ENCODE measurements around the gene CD99L2. TPM values are rescaled to one million over a fixed set of nuclear protein-coding genes. Genes with fewer than 3 reads are reported as not detected.
"Not testable (repeated sequence)": the region's sequence is repeated elsewhere in the genome, so short reads cannot be mapped to it uniquely, and the experiment has no call there.

CD99L2 gene
- total RNA-seq, 2 experiments from 2014 or later, result 12.6 to 14.3 TPM

DNA sequence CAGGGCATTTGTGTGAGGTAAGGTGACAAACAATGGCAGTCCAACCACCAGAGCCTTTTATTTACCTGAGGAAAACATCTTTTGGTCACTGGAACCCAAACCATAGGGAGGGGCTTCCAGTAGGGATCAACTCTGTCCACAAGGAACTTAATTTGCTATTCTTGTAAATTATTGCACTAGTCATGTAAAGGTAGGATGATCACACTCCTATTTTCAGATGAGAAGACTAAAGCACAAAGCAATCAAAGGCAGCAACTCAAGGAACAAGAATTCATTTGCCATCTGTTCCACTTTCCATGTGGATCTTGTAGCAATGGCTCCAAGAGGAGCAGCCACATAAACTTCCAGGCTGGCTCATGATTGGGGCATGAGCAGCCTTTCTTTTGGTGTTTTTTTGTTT lies 35.3 kb downstream of the CD99L2 start:
- POLR2A ChIA-PET, result no interaction called here
- CTCF ChIA-PET, result no interaction called here

DNA sequence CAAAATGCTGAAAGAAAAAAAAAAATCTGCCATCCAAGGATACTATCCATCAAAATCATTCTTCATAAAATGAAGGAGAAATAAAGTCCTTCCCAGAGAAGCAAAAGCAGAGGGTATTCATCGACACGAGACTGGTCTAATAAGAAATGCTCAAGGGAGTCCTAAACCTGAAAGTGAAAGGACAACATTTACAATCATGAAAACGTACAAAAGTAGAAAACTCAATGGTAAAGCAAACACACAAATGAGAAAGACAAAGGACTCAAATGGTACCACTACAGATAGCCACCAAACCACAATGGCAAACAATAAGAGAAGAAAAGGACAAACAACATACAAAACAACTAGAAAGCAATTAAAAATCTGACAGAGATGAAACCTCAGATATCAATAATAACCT lies 41.0 kb downstream of the CD99L2 start:
- CTCF ChIA-PET, result no interaction called here
- POLR2A ChIA-PET, result no interaction called here

GRCh38 chrX:150856785-150857184 lies 41.7 kb downstream of the CD99L2 start:
- POLR2A ChIA-PET, result no interaction called here
- CTCF ChIA-PET, result no interaction called here

DNA sequence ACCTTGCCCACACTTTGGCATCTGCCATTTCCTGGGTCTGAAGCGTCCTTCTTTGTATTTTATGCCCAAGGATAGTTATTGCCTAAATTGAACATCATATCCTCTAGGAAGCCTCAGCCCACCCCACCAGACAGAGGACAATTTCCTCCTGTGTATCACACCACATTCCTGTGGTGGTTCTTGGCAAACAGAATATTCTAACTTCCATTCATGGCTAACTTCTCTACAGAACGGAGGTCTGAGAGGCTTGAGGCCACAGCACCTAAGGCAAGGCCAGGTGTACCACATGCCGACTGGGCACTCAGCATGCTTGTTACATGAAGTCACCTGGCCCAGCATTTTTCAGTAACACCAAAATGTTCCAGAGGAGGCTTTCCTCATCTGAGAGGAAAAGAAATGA lies 42.4 kb downstream of the CD99L2 start:
- ChIA-PET POLR2A (no interaction called here), CTCF (no interaction called here)

DNA sequence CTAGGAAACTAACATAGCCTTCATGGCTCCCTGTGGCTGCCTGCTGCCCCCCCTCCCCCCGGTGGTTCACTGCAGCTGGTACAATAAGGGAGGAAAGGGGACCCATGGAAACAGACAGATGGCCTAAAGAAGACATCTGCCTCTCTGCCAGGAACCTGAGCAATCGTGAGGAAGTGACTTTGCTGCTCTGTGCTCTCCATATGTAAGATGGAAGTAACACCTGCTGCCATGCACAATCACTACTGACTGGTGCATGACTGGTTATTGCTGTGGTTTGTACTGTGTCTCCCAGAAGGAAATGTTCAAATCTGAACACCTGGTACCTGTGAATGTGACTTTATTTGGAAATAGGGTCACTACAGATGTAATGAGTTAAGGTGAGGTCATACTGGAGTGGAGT lies 43.6 kb downstream of the CD99L2 start:
- CTCF ChIA-PET, result no interaction called here

GRCh38 chrX:150849996-150850720 lies 48.3 kb downstream of the CD99L2 start:
- CTCF ChIA-PET, result no interaction called here

More for the DNA sequence above, 43.6 kb downstream of the CD99L2 start:
- POLR2A ChIA-PET, result no interaction called here

DNA sequence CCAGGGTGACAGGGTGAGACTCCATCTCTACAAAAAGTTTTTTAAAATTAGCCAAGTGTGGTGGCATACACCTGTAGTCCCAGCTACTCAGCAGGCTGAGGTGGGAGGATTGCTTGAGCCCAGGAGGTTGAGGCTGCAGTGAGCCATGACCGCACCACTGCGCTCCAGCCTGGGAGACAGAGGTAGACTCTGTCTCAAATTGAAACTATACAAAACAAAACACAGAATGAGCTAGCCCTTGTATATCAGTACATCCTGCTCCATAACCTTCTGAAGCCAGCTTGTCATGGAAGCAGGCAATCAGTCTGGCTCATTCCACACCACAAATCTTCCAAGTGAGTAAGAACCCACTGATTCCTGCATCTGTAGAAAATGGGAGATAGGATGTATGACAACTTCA lies 49.0 kb downstream of the CD99L2 start:
- POLR2A ChIA-PET, result no interaction called here
- CTCF ChIA-PET, result no interaction called here

More at GRCh38 chrX:150849996-150850720, 48.3 kb downstream of the CD99L2 start:
- POLR2A ChIA-PET, result no interaction called here

DNA sequence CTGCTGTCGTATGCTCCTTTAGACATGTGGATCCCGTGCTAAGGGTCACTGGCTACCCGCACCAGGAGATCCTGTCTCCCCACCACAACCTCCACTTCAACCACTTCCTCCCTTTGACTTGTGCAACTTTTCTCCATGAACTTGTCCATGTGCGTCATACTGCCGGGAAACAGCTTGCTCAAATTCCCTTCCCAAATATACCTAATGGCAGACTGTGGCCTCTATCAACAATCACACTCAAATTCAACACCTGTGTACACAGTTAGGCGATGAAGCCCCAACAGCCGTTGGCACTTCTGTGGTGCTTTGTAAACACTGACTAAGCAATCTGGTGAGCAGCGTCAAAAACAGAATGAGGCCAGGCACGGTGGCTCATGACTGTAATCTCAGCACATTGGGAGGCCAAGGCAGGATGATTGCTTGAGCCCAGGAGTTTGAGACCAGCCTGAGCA lies 49.5 kb downstream of the CD99L2 start:
- CTCF ChIA-PET, result no interaction called here
- POLR2A ChIA-PET, result no interaction called here

- POLR2A ChIA-PET, result no interaction called here
Observed at GRCh38 chrX:150847088-150847487, 51.4 kb downstream of the CD99L2 start.

GRCh38 chrX:150846130-150846529 lies 52.3 kb downstream of the CD99L2 start:
- POLR2A ChIA-PET, result no interaction called here
- CTCF ChIA-PET, result no interaction called here

More at GRCh38 chrX:150847088-150847487, 51.4 kb downstream of the CD99L2 start:
- CTCF ChIA-PET, result no interaction called here

- ChIA-PET CTCF (no interaction called here), POLR2A (no interaction called here)
Observed at GRCh38 chrX:150845091-150845490, 53.4 kb downstream of the CD99L2 start.

DNA sequence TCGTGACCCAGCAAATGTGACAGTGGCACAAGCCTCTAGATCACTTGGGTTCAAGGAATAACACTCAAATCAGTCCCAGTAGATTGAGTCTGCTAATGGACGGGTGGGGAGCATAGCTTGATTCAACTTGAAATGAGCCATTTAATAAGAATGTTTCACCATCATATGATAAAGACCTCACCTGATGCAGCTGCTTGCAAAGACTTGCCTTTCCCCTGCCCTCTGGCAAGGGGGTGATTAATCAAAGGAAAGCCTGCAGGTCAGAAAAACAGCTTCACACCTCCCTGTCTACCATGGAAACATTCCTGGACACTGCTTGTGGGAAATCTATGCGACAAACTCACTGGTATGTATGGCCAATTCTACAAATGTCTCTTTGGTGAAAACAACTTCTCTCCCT lies 54.5 kb downstream of the CD99L2 start:
- CTCF ChIA-PET, result no interaction called here

DNA sequence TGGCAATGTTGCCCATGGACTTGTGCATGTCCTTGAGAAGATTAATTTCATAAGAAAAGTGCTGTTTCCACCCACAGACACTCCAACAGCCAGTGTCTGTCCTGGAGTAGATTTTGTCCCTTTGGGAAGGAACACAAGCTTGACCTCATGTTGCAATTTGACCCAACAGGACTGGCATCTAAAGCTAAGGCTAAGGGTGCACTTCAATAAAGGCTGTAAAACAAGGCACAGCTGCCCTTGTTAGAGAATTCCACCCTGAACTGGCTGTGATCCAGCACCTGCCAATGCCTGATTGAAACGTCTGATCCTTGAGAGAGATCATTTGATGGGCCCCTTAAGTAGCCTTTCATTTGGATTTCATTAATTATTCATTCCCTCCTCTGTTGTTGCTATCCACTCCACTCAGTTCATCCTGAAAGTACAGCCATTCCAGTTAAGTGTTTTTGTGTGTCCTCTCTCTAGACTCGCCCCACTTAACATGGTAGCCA lies 56.2 kb downstream of the CD99L2 start:
- POLR2A ChIA-PET, result no interaction called here

More for the DNA sequence above, 54.5 kb downstream of the CD99L2 start:
- POLR2A ChIA-PET, result no interaction called here

GRCh38 chrX:150841456-150842197 lies 56.8 kb downstream of the CD99L2 start:
- CTCF ChIA-PET, result no interaction called here
- POLR2A ChIA-PET, result no interaction called here

More for the DNA sequence above, 56.2 kb downstream of the CD99L2 start:
- CTCF ChIA-PET, result no interaction called here

DNA sequence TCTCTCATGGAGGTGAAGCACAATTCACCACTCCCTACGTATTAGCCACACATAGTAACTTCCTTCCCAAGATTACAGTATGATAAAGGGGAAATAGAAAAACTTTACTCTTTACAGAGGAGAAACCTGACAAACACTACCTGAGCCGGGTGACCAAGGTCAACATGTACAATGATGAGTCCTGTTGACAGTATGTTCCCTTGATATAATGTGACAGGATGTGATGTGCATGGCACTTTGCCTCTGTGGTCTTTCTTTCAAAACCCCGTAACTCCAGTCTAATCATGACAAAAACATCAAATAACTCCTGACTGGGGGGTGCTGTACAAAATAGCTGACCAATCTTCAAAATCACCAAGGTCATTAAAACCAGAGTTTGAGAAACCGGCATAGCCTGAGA lies 60.6 kb downstream of the CD99L2 start:
- POLR2A ChIA-PET, result interaction anchor here (0.7 kb wide), 1 partner anchor 63 kb away, joined by 3 read pairs; no protein-coding TSS in a partner anchor

GRCh38 chrX:150834695-150835094 lies 63.8 kb downstream of the CD99L2 start:
- CTCF ChIA-PET, result no interaction called here
- POLR2A ChIA-PET, result no interaction called here

More for the DNA sequence above, 60.6 kb downstream of the CD99L2 start:
- CTCF ChIA-PET, result interaction anchor here (0.7 kb wide), 1 partner anchor 163 kb away, joined by 4 read pairs; no protein-coding TSS in a partner anchor

DNA sequence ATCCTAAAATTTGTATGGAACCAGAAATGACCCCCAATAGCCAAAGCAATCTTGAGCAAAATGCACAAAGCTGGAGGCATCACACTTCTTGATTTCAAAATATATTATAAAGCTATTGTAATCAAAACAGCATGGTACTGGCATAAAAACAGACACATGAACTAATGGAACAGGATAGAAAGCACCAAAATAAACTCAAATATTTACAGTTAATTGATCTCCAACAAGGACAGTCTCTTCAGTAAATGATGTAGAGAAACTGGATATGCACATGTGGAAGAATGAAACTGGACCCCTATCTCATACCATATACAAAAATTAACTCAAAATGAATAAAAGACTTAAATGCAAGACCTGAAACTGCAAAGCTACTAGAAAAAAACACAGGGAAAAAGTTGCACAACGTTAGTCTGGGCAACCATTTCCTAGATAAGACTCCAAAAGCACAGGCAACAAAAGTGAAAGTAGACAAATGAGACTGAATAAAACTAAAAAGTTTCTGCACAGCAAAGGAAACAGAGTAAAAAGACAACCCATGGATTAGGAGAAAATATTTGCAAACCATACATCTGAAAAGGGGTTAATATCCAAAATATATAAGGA lies 64.9 kb downstream of the CD99L2 start:
- ChIA-PET POLR2A (no interaction called here), CTCF (no interaction called here)

GRCh38 chrX:150831863-150832262 lies 66.6 kb downstream of the CD99L2 start:
- ChIA-PET POLR2A (no interaction called here), CTCF (no interaction called here)

GRCh38 chrX:150828785-150829184 lies 69.7 kb downstream of the CD99L2 start:
- ChIA-PET CTCF (no interaction called here), POLR2A (no interaction called here)

- POLR2A ChIA-PET, result not testable (repeated sequence)
Observed at GRCh38 chrX:150824352-150824751, 74.1 kb downstream of the CD99L2 start.

GRCh38 chrX:150823826-150824225 lies 74.6 kb downstream of the CD99L2 start:
- CTCF ChIA-PET, POLR2A ChIA-PET: not testable (repeated sequence)

More at GRCh38 chrX:150824352-150824751, 74.1 kb downstream of the CD99L2 start:
- CTCF ChIA-PET, result not testable (repeated sequence)
